Activated T-cell treated with anti-CD3 and anti-CD28 coated beads for 1 hour (primary cell): ENCODE results near the gene CHCHD6.

ENCODE experiments used
- DNase-seq: peaks from one replicate; pipeline ENCODE4 v3.0.0-alpha.2; 2020; ENCODE audit warnings: low read depth

The CHCHD6 gene

GRCh38 chr3:126995254-126995780 lies 291.3 kb downstream of the CHCHD6 start:
- no peak for DNase-seq

GRCh38 chr3:126995926-126996512 lies 292.0 kb downstream of the CHCHD6 start:
- DNase-seq: no peak

- no peak for DNase-seq
Measured at GRCh38 chr3:126996905-126997304, 292.9 kb downstream of the CHCHD6 start.

- DNase-seq: no peak
Measured at GRCh38 chr3:126997455-126998038, 293.5 kb downstream of the CHCHD6 start.

- no peak for DNase-seq
Measured at GRCh38 chr3:126998320-126998719, 294.3 kb downstream of the CHCHD6 start.

- no peak for DNase-seq
Measured at GRCh38 chr3:126998728-126999127, 294.7 kb downstream of the CHCHD6 start.

- no peak for DNase-seq
Measured at GRCh38 chr3:126999383-126999782, 295.3 kb downstream of the CHCHD6 start.

GRCh38 chr3:127000119-127000518 lies 296.1 kb downstream of the CHCHD6 start:
- DNase-seq: no peak

- DNase-seq: no peak
Measured at GRCh38 chr3:127000761-127001160, 296.7 kb downstream of the CHCHD6 start.

- DNase-seq: no peak
Measured at GRCh38 chr3:127001486-127002194, 297.6 kb downstream of the CHCHD6 start.

GRCh38 chr3:127002195-127003174 lies 298.4 kb downstream of the CHCHD6 start:
- DNase-seq: no peak

GRCh38 chr3:127003175-127003555 lies 299.1 kb downstream of the CHCHD6 start:
- DNase-seq: no peak

GRCh38 chr3:127003601-127004280 lies 299.7 kb downstream of the CHCHD6 start:
- no peak for DNase-seq

- DNase-seq: no peak
Measured at GRCh38 chr3:127004641-127005397, 300.8 kb downstream of the CHCHD6 start.

GRCh38 chr3:127005864-127006500 lies 301.9 kb downstream of the CHCHD6 start:
- DNase-seq: no peak

- DNase-seq: no peak
Measured at GRCh38 chr3:127006781-127007436, 302.9 kb downstream of the CHCHD6 start.

GRCh38 chr3:127008236-127008635 lies 304.2 kb downstream of the CHCHD6 start:
- no peak for DNase-seq

GRCh38 chr3:127009531-127009930 lies 305.5 kb downstream of the CHCHD6 start:
- DNase-seq: no peak
